ENCODE data around the gene TCERG1L.
"Not testable (repeated sequence)": the region's sequence is repeated elsewhere in the genome, so short reads cannot be mapped to it uniquely, and the experiment has no call there.

TCERG1L gene

DNA sequence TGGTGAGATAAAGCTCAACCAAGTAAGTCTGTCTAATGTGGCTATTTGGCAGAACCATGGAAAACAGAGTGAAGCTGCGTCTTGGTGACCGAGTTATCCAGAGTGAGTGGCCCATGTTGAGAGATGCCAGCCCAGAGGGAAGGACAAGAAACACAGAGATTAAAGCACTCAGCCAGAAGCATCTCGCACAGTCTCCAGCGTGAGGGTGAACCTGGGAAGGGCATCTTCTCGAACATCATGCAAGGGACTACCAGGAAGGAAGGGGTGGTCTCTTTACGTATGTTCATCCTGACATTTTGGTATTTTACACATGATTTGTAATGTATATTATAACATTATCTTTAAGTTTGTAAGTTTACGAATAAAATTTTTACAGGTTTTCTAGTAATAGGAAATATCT lies 146.4 kb downstream of the TCERG1L start:
- no peak for DNase-seq (ENCODE audit: low spot score)

DNA sequence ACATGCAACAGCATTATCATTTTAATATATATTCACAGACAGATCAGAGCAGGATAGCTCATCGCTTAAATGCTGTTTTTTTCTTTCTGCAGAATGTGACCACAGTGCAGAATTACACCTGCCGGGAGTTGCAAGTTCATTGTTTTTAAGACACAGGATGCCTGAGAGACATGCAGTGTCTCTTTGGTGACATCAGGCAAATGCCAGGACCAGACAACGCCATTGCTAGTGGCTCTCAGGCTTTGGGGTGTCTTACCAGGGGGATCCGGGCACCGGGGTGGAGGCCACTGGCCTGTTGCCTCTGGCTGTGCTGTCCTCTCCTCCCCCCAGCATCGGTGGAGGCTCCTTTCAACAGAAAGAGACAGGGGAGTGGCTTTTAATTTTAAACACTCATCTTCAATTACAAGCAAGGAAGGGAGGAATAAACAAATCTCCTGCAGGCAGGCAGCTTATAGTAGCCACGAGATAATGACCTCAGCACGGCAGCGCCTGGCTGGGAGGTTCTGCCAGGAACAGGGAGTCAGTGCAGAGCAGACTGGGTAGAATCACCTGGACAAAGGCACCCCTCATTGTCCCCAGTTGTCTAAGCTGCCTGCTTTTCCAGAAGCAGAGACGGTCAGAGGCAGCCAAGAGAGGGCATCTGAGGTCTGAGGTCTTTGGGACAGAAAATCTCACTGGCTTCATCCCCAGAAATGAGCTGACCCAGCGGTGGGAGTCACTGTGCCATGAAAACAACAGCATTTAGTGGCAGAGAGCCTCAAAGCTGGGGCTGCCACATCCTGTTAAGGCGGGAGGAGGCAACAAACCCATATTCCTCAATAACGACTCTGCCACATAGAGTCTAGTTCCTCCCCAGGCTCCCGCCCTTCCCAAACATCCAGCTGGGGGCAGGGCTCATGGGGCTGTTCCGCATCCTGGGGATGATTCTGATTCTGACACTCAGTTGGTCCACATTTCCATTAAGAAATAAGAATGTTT lies 148.4 kb downstream of the TCERG1L start:
- no peak for DNase-seq (ENCODE audit: low spot score)

DNA sequence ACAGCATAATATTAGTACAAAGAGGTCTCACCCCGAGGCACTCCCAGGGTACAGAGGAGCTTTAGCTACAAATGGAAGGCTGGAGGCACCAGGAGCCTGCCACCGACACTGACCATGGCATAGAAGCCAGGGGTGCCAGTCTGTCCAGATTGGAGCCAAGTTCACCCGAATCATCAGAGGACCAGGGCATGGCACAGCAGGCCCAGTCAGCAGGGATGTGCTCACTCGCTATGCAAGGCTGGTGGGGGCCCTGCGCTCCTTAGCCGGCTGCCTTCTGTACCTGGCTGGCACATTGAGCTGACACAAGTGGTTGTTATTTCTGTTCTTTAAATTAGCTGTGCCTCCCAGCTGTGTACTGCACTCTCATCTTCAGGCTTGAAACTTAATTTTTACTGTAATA lies 149.3 kb downstream of the TCERG1L start:
- no peak for DNase-seq (ENCODE audit: low spot score)

DNA sequence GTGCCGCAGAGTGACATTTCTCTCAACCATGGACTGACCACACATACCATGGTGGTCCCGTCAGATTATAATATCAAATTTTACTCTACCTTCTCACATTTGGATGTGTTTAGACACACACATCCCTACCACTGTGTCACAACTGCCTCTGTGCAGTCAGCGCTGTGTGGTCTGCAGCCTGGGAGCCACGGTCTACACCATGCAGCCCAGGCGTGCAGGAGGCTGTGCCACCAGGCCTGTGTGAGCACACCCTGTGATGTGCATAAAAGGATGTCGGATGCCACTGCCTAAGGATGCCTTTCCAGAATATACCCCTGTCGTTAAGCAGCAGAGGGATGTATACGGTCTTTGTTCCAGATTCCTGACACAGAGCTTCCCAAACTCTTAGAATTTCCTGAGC lies 150.4 kb downstream of the TCERG1L start:
- DNase-seq (ENCODE audit: low spot score), result no peak

DNA sequence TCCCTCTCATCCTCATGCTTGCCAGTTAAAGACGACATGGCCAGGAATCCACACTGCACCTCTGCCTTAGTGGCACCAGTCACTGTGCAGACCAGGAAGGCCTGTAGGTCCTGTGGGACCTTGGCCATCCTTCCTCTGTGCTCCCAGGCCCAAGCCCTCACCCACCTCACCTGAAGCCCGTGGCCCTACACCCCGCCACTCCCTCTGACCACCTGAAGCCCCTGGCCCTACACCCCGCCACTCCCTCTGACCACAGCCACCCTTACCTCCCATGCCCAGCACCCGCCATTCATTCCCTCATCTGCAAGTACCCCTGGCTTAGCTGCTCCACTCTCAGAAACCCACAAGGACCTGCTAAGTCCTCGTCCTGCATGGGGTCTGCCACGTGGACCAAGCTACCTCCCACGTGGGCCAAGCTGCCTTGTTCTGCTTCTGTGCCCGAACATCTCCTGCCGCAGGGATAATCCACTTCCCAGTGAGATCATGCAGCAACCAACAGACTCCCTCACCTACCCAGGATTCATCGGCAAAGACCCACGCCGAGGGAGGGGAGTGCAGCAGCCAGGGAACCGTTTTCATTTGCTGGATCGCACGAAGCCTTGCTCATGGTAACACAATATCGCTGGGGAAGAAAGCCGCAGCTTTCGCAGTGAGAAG lies 151.2 kb downstream of the TCERG1L start:
- no peak for DNase-seq (ENCODE audit: low spot score)

DNA sequence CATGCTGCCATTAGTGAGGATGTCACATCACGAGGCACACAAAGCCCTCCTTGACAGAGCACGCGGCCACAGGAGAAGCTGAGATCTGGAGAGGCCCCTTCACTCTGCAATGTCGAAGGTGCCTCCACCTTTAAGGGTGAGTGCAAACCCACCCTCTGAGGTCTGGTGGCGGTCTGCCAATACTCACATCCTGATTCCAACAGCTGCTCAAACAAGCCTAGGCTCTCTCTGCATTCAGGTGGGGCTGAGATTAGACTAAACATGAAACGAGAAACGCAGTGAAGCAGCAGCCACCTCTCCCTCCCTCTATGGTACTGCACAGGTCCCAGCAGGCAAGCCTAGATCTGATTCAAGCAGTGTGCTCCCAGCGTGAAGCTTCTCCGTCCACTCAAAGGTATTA lies 151.8 kb downstream of the TCERG1L start:
- DNase-seq (ENCODE audit: low spot score), result no peak

DNA sequence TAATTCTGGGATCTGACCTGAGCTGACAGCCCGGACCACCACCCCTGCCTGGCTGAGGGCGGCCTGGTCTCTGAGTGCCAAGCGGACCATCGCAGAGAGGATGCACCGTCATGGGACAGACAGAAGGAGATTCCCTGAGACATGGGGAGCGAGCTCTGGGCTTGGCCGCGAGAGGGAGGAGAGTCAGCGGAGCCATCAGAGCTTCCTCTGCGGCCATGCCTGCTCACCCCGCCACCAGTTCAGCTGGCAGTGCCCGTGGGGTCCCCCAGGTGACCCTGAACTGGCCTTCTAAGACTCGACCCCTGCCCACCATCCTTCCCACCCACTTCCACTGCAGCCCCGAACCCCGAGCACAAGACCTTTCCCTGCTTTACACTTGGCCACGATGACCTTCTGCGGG lies 152.8 kb downstream of the TCERG1L start:
- no peak for DNase-seq (ENCODE audit: low spot score)

DNA sequence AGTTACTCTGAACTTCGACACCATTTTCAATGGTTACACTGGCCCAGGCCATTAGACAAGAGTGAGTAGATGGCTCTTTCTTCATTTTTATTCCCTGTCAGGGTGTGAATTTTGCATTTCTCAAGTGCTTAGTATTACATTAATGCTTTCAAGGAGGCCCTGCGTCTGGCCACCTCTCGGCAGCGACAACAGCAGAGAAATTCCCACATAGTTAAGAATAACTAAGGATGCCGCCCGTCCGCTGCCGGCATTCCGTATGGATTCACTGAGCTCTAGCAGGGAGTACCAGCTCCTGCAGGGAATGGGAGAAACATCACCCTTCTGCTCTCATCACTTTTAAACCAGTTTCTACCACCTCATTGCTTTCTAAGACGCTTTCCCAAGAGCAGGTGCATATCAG lies 153.6 kb downstream of the TCERG1L start:
- DNase-seq (ENCODE audit: low spot score), result no peak

DNA sequence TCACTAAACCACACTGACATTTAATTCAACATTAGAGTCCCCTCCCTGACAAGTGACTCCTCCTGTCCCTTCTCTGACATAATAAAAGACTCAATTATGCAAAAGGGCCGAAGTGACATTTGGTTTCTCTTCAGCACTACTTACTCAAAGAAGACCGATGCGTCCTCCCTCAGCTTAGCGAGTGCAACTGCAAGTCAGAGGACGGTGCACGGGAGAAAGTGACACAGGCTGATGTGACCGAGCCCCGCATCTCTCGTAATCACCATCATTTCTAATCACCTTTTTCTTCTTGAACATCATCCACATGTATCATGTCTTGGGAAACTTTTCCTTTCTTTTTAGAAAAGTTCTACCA lies 155.7 kb downstream of the TCERG1L start:
- no peak for DNase-seq (ENCODE audit: low spot score)

DNA sequence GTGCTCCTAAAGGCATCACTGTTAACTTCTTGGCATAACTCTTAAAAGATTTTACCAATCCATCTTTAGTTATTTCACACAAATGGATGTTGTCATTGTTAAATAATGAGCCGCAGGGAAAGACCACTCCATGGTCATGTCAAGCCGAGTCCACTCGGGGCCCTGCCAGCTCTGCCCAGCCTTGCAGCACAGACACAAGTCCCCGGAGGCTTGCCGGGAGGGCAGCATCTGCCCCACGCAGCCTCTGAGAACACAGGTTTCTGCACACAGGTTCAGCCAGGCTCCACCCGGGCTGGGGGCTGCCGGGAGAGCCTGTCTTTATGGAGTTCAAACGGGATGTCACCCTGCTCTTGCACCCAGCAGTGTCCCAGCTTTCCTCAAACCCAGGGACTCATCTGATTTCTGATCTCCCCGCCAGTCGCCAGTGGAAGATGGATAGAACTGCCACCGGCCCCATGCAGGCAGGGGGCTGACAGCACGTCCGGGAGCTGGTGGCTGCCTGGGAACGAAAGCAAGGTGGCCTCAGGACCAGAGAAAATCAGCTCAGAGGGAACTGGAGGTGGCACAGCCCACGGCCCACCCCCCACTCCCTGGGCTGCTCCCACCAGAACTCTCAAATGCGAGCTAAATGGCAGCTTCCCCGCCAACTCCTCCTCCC lies 156.2 kb downstream of the TCERG1L start:
- no peak for DNase-seq (ENCODE audit: low spot score)

DNA sequence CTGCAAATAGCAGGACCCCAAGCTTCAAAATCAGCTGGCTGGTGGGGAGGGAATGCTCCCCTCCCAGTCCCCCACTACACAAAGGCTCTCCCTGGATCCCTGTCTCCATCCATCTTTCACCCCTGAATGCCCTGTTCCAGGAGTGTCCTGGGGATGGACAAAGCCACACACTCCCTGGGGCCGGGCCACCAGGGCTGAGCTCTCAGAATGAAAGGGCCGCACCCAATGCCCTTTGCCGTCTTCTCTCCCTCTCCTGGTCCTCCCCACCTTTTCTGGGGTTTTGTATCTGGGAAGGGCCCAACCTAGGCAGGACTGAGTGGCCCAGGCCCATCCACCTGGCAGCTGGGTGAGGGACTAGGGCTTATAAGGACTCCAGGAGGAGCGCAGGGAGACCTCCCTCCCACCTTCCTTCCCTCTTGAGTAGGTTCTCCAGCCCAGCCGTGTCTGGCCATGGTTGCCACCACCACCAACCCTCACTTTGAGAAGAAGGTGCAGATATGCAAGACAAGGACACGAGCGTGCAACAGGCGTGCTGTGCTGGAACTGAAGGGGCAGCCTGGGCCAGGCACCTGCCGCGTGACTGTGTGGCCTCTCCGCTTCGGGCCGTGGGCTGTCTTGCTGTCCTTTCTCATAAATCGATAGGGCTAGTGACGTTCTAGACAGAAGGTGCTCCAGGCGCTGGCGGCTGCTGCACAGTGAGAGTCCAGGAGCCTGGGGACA lies 157.1 kb downstream of the TCERG1L start:
- DNase-seq (ENCODE audit: low spot score), result no peak

DNA sequence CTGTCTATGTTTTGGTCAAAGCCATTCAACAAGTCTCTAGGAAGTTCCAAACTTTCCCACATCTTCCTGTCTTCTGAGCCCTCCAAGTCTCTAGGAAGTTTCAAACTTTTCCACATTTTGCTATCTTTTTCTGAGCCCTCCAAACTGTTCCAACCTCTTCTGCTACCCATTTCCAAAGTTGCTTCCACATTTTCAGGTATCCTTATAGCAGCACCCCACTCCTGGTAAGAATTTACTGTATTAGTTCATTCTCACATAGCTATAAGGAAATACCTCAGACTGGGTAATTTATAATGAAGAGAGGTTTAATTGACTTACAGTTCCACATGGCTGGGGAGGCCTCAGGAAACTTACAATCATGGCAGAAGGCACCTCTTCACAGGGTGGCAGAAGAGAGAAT lies 159.1 kb downstream of the TCERG1L start:
- DNase-seq (ENCODE audit: low spot score), result not testable (repeated sequence)

DNA sequence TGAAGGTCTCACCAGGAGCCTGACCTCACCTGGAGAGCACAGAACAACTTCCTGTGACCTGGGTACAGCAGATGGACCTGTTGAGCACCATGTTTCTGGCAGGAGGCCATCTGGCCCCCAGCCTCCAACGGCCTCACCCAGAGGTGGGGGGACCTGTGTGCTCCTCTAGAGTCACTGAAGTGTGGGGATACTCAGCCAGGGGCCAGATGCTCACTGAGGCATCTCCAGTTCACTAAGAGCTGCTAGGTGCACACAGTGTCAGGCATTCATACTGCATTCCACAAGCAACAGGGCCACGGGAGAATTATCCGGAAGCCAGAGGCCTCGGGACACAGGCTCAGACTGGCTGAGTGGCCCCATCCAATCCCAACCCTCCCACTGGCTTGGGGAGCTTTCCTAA lies 161.4 kb downstream of the TCERG1L start:
- no peak for DNase-seq (ENCODE audit: low spot score)

DNA sequence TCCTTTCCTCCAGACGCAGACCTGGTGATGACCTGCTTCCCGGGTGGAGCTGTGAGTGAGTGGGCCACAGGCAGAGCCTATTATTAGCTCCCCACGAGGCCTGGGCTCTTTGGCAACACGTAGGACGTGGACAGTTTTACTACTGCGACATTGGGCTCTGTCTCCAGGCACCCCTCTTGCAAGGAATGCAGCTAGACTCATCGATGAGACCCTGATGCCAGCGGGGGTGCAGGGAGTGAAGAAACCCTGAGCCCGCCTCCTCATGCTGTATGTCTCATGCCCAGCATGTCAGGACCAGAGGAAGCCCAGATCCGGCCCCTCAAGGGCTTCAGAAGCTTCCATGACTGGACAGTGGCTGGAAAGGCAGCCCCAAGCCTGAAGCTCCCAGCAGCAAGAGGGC lies 161.9 kb downstream of the TCERG1L start:
- DNase-seq (ENCODE audit: low spot score), result no peak

DNA sequence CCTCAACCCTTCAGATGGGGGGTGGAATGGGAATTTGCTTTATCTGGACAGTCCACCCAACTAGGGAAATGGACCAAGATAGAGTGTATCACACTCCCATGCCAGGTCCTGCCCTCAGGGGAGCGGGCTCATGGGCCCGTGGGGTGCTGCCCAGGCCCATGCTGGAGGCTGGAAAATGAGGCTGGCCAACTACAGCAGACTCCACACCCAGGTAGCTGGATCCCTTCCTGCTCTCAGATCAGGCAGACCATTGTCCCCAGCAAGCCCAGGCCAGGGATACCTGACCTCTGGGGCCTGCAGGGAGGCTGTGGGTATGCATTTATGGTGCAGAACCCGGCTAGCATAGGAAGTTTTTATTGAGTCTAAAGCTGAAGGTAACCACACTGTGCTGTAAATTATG lies 162.4 kb downstream of the TCERG1L start:
- DNase-seq (ENCODE audit: low spot score), result no peak

DNA sequence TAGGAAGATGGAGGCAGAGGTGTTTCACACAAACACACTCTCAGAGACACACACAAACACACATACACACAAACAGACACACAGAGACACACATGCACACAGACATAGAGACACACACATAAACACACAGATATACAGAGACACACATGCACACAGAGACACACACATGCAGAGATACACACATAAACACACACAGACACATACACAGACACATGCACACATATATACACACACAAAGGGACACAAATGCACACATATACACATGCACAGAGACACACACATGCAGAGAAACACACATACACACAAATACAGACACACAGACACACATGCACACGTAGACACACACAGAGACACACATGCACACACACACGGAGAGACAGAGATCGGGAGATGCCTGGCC lies 163.3 kb downstream of the TCERG1L start:
- DNase-seq (ENCODE audit: low spot score), result no peak

DNA sequence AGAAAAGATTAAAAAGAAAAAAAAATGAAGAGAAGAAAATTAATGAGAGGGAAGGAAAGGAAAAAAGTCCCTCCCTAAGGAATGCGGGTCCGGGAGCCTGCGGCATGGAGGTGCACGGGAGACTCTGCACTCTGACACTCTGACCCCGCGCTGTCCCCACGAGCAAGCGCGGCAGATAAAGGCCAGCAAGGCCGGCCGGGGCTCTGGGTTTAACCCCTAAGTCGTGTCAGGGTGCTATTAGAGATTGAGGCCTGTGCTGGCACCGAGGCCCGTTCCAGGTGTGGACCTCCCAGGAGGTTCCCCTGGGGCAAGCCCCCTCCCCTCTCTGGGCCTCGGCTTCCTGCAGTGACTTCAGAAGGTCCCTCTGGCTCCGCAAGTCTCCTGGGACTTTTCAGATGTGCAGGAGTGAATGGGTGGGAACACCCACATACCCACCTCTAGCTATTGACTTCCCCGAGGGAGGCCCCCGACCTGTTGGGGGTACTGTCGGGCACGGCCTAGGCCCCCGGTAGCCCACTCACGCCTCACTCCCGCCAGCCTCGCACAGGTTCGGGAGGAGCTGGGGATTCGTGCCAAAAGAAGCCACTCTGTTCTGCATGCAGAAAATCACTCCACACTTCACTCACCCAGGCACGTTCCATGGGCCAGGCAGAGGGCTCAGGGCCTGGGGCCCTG lies 164.1 kb downstream of the TCERG1L start:
- DNase-seq (ENCODE audit: low spot score), result no peak

DNA sequence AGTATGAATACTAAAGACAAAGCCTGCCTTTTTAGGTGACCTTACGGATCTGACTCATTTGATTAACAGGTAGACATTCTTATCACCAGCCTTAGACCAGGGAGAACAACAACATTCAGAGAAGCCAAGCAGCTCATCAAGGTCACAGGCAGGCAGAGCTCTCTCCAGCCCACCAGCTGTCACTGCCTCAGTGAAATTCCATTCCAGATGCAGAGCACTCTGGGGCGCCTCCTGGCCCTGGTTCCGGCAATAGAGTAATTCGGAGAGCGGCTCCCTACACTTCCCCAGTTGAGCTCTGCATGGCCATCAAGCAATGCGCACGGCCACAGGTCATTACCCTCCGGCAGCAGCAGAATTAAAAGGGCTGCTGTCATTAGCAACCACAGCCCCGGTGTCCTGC lies 164.7 kb downstream of the TCERG1L start:
- DNase-seq (ENCODE audit: low spot score), result no peak

DNA sequence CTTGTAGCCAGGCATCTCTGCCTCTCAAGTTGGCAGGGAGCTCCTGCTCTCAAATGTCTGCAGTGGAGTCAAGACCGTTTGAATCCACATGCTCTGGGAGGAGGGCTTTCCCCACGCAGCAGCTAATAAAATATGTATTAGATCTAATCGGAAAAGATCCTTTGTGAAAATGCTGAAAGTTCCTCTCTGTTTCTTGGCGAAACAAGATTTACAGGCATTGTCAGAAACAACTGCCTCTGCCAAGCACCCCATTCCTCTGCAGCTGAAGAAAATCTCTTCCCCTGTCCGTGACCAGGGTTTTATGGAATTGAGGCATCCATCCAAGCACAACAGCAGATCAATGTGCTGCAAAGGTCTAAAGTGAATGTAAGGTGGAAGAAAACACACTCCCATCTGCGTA lies 165.8 kb downstream of the TCERG1L start:
- DNase-seq (ENCODE audit: low spot score), result no peak

DNA sequence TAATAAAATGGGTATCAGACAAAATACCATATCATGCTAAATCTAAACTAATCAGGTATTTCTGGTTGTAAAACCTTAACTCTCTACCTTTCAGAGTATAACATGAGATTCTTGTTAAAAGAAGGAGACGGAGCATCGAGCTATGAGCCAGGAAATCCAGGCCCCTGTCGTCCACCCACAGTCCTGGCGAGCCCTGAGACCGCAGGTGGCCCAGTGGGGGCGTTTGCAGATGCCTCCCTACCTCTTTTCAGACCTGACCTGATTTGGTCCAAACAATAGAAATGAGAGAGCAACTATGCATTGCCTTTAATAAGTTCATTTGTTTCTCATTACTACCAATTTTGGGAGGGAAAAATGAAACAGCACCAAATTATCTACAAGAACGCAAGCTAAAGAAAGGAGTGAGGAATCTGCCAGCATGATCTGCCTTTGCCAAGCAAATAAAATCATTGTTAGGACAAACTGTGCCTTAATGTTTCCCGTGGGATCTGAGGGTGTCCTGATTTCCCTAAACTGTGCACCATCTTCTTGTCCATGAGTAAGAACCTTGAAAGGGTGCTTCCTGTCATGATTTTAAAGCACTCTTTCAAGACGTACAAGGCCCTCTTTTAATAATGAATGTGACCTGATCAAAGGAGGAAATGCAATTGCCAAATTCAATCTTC lies 166.7 kb downstream of the TCERG1L start:
- no peak for DNase-seq (ENCODE audit: low spot score)

DNA sequence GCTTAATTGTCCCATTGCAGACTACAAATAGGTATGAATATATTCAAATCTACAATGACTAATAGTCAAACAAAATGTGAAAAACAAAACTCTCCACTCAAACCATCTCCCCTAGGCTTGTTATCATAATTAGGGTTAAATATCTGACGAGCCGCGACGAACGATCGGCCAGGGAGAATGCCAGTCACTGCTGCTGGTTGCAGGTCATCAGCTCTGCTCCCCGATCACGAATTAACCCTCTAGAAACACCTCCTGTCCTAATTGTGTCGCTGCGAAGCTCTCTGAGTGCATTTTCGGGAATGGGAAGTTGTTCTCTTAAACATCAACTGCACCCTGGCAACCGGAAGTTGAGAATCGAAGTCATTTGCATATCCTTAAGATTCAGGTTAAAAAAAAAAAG lies 167.3 kb downstream of the TCERG1L start:
- no peak for DNase-seq (ENCODE audit: low spot score)
